Neural cell (in vitro differentiated cells): ENCODE measurements around the gene TBC1D22B.

Source experiments
- CTCF ChIP-seq: fragments of 450-650 bp; IDR thresholded peaks from 2 replicates; pipeline ENCODE4 v1.5.1; 2014; ENCODE audit warnings: antibody characterized with exemption, mild to moderate bottlenecking, moderate library complexity; ENCODE audit not compliant: poor library complexity, severe bottlenecking
- EP300 ChIP-seq: fragments of 450-650 bp; conservative IDR thresholded peaks from 2 replicates; pipeline ENCODE4 v1.6.1; 2014; ENCODE audit warnings: antibody characterized with exemption, mild to moderate bottlenecking, moderate library complexity; ENCODE audit not compliant: poor library complexity, severe bottlenecking

- no peak for TF ChIP-seq EP300
- TF ChIP-seq CTCF: peak; percentile 97
These were observed 47.1 kb upstream of the TBC1D22B start for GRCh38 chr6:37210313-37210968.
